Activated T-cell treated with anti-CD3 and anti-CD28 coated beads, Interleukin-2, amount 50 U/mL, for 72 hours (primary cell): ENCODE measurements around the gene CEP104. TPM values are rescaled to one million over a fixed set of nuclear protein-coding genes. Genes with fewer than 3 reads are reported as not detected.

ENCODE experiments used
- total RNA-seq, 2 donors: library from RNA; stranded (reverse); gene quantifications; one replicate each; pipeline ENCODE4 v1.2.3, GENCODE V29; 2022

The CEP104 gene
- total RNA-seq, 2 donors from 2014 or later = 37.4 to 48.1 TPM

Other genes with a start within 250 kb of the CEP104 start
- gene MEGF6, start 245.7 kb downstream of the CEP104 start, total RNA-seq = 1 to 10 TPM; 4.9 to 6.8 TPM
- gene TPRG1L, start 232.2 kb downstream of the CEP104 start, total RNA-seq = 10 to 100 TPM; 12.5 to 15.5 TPM
- 10 to 100 TPM; 39.9 TPM for gene WRAP73, start 207.1 kb downstream of the CEP104 start, total RNA-seq
- gene TP73, start 204.7 kb downstream of the CEP104 start, total RNA-seq = 1 to 10 TPM in 1 of 2 donors, under 1 TPM in 1; 0.65 to 1.3 TPM
- gene CCDC27, start 104.8 kb downstream of the CEP104 start, total RNA-seq = not detected
- gene SMIM1, start 84.5 kb downstream of the CEP104 start, total RNA-seq = 1 to 10 TPM; 2.5 to 3.4 TPM
- 10 to 100 TPM; 37.7 to 48.7 TPM for gene LRRC47, start 60.7 kb downstream of the CEP104 start, total RNA-seq
- gene DFFB, start 265 bp upstream of the CEP104 start, total RNA-seq = 1 to 10 TPM; 8.2 to 8.6 TPM
- 10 to 100 TPM; 30.8 to 43.7 TPM for gene C1orf174, start 43.1 kb upstream of the CEP104 start, total RNA-seq